Ectodermal cell (in vitro differentiated cells): ENCODE results near the gene ATP11C.
"Not testable (repeated sequence)": the region's sequence is repeated elsewhere in the genome, so short reads cannot be mapped to it uniquely, and the experiment has no call there.

Source experiments
- H3K27ac ChIP-seq: 2 replicates; pipeline ENCODE4 v1.7.0; 2013; ENCODE audit warnings: mild to moderate bottlenecking, low read depth, low read length; ENCODE audit not compliant: insufficient read depth, poor library complexity, severe bottlenecking
- H3K27me3 ChIP-seq: 2 replicates; pipeline ENCODE4 v1.7.0; 2013; ENCODE audit warnings: mild to moderate bottlenecking, low read length; ENCODE audit not compliant: insufficient read depth, control insufficient read depth, poor library complexity, severe bottlenecking
- H3K36me3 ChIP-seq: one replicate; pipeline ENCODE4 v1.7.0; 2013; ENCODE audit warnings: low read length; ENCODE audit not compliant: control insufficient read depth, insufficient read depth
- H3K4me1 ChIP-seq: one replicate; pipeline ENCODE4 v1.7.0; 2013; ENCODE audit warnings: low read length; ENCODE audit not compliant: control insufficient read depth, insufficient read depth
- H3K4me3 ChIP-seq: 2 replicates; pipeline ENCODE4 v1.7.0; 2013; ENCODE audit warnings: low read depth, low read length, control low read depth; ENCODE audit not compliant: insufficient read depth
- H3K9me3 ChIP-seq: 2 replicates; pipeline ENCODE4 v1.7.0; 2013; ENCODE audit warnings: mild to moderate bottlenecking, low read length, moderate library complexity; ENCODE audit not compliant: control insufficient read depth
- WGBS, 2 experiments: methylation state at CpG; one replicate each; pipeline ENCODE4 v1.1.7; 2013; ENCODE audit warnings: missing lambda C conversion rate in 2 of 2; 5-methylcytosine and 5-hydroxymethylcytosine counted together

ATP11C gene

GRCh38 chrX:139708067-139708466 is 224.8 kb downstream of the ATP11C start, which contains the start of gene MCF2:
MCF2 (minus strand) TSS chrX:139708167; CDS start chrX:139651744, 56,423 bp downstream.
- Histone ChIP-seq H3K27ac (no peak within 1 kb of the TSS), H3K36me3 (no peaks in the 10 kb centered on the region), H3K4me3 (no peak within 1 kb of the TSS), H3K4me1 (no peaks in the 10 kb centered on the region), H3K27me3 (no peaks in the 10 kb centered on the region), H3K9me3 (no peaks in the 10 kb centered on the region)
- WGBS, 2 experiments, result 89 to 94% methylated on average over 4 of the region's 4 CpGs

DNA sequence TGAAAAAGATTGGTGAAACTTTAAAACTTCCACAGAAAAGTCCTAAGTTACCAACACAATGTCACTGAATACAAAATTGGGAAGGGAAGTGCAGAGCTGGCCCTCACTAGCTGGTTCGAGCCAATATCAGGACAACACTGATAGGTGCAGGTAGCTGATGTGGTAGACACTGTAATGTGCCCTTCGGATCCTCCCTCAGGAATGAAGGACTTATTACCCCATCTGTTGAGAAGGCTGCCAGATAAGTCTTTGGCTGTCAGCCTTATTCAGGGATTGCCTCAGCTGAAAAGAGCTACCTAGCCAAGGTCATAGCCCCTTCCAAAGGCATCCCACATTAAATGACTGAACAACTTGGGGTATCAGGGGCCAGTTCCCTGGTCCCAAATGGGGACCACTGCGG is 230.2 kb downstream of the ATP11C start:
- no peaks in the 10 kb centered on the region for H3K27me3 ChIP-seq
- H3K9me3 ChIP-seq, result no peaks in the 10 kb centered on the region
- H3K4me3 ChIP-seq, result no peak overlapping the region
- H3K36me3 ChIP-seq, result no peaks in the 10 kb centered on the region
- WGBS, 2 experiments, result 94 to 97% methylated on average over 3 of the region's 3 CpGs
- H3K27ac ChIP-seq, result no peak overlapping the region
- H3K4me1 ChIP-seq, result no peaks in the 10 kb centered on the region

DNA sequence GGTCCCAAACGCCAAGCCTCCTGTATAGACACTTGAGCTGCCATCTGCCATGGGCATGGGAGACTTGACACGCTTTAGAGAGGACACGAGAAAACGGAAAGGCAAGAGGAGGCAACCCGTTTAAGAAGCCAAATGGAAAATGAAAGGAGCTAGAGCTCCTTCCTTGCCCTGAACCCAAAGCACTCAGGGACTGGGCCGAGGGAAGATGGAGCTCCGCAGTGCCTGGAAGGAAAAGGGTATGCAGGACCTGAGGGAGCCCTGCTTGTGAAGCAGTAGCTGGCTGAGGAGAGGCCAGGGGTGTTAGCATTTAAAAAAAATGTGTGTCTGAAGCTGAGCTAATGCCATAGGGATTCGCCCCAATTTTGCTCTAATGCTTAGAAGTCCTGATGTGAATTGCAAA is 239.9 kb downstream of the ATP11C start:
- WGBS, 2 experiments, result 52 to 69% methylated on average over 7 to 8 of the region's 8 CpGs
- no peak overlapping the region for H3K4me3 ChIP-seq
- H3K27ac ChIP-seq, result no peak overlapping the region
- H3K4me1 ChIP-seq, result no peaks in the 10 kb centered on the region
- peaks cover 39% of the 10 kb centered on the region for H3K27me3 ChIP-seq
- no peaks in the 10 kb centered on the region for H3K9me3 ChIP-seq
- H3K36me3 ChIP-seq, result no peaks in the 10 kb centered on the region

DNA sequence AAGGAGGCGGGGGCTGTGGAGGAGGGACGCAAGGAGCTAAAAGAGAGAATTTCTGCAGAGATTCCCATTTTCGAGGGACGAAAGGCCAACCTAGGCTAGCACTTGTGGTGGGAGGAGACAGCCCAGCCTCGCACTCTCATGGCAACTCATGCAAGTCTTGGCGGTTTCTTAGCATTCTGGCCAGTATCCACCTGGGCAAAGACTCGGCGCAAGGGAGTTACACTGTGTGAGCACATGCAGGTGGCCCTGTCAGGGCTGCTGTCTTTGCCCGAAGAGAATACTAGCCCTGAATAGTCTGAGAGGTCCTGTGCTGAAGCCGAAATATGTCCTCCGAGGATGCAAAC is 240.4 kb downstream of the ATP11C start:
- H3K4me3 ChIP-seq, result peak overlapping the region; percentile 33
- H3K9me3 ChIP-seq, result no peaks in the 10 kb centered on the region
- H3K36me3 ChIP-seq, result no peaks in the 10 kb centered on the region
- H3K4me1 ChIP-seq, result no peaks in the 10 kb centered on the region
- no peak overlapping the region for H3K27ac ChIP-seq
- WGBS, 2 experiments, result 30 to 31% methylated on average over 11 of the region's 11 CpGs
- H3K27me3 ChIP-seq, result peaks cover 39% of the 10 kb centered on the region

GRCh38 chrX:139691843-139692505 is 240.9 kb downstream of the ATP11C start:
- Histone ChIP-seq H3K27me3 (peaks cover 39% of the 10 kb centered on the region), H3K27ac (no peak overlapping the region), H3K9me3 (no peaks in the 10 kb centered on the region), H3K4me3 (peak overlapping the region; percentile 33), H3K4me1 (no peaks in the 10 kb centered on the region), H3K36me3 (no peaks in the 10 kb centered on the region)
- 1% methylated on average over 52 of the region's 52 CpGs for WGBS, 2 experiments

DNA sequence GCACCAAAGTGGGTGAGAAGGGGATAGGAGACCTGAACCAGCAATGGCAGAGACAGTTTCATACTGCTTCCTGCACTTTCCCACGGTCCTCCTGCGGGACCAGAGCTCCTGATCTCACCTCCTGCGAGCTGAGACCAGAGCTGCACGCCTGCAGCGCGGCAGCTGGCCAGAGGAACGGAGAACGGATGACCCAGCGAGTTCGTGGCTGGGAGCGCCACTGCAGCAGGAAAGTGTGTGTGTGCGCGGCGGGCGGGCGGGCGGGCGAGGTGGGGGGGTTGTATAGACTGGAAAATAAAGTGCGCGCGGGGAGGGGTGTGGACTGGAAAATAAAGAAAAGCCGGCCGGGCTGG is 241.4 kb downstream of the ATP11C start:
- peak overlapping the region; percentile 33 for H3K4me3 ChIP-seq
- H3K27me3 ChIP-seq, result peaks cover 39% of the 10 kb centered on the region
- no peaks in the 10 kb centered on the region for H3K36me3 ChIP-seq
- no peak overlapping the region for H3K27ac ChIP-seq
- H3K9me3 ChIP-seq, result no peaks in the 10 kb centered on the region
- whole genome bisulfite sequencing, 2 experiments, result 2 to 3% methylated on average over 13 to 18 of the region's 23 CpGs
- no peaks in the 10 kb centered on the region for H3K4me1 ChIP-seq

GRCh38 chrX:139685175-139685574 is 247.7 kb downstream of the ATP11C start:
- H3K27ac ChIP-seq, H3K4me1 ChIP-seq, H3K4me3 ChIP-seq, H3K9me3 ChIP-seq, H3K27me3 ChIP-seq, H3K36me3 ChIP-seq: not testable (repeated sequence)
- 89 to 99% methylated on average over 6 of the region's 7 CpGs for WGBS, 2 experiments

GRCh38 chrX:139680356-139680755 is 252.5 kb downstream of the ATP11C start:
- Histone ChIP-seq H3K36me3 (no peaks in the 10 kb centered on the region), H3K27me3 (no peaks in the 10 kb centered on the region), H3K9me3 (no peaks in the 10 kb centered on the region), H3K4me3 (no peak overlapping the region), H3K4me1 (no peaks in the 10 kb centered on the region), H3K27ac (no peak overlapping the region)
- WGBS, 2 experiments, result 77 to 78% methylated on average over 1 to 3 of the region's 3 CpGs
